Heart left ventricle (tissue), 13 donors: ENCODE measurements around the gene ZC3H7A.

Experiments
- POLR2A ChIP-seq, 2 donors: fragments of 450-650 bp; IDR thresholded peaks; one replicate each; pipeline ENCODE4 v1.6.1; 2017; ENCODE audit warnings: antibody characterized with exemption in 2 of 2, mild to moderate bottlenecking in 2 of 2, moderate library complexity in 2 of 2
- TF ChIP-seq, protein P1 (sequence below), 12 donors: fragments of 200-600 bp; sonication (generic) in 4 of 12; IDR thresholded peaks; one replicate each; pipeline versions ENCODE4 v1.5.0 to v1.8.0; 2018 to 2022; ENCODE audit warnings: antibody characterized with exemption in 12 of 12, mild to moderate bottlenecking in 5 of 12
- donor health status: ischemic (EF 13 %, LVEDD 7.1; RV severe dilation, severe dysfunction).
- donor health status: DM: no; HTN: yes; CAD: no.
- donor health status: DM: no; HTN: no; CAD: no.
- donor health status: ischemic (EF 25% LVEDD 6.9; RV normal size, moderate dysfunction).
- donor health status: ischemic (EF 25% LVEDD 5.7; RV mildly dilated, moderate dysfunction).
- donor health status: ischemic (EF 35%, LVEDD 5.7; RV mildly dilated, moderate dysfunction).
- donor health status: nonischemic (EF 11% LVEDD 7.7; RV severe dilation, severe dysfunction).
- donor health status: DM: yes; HTN: yes; CAD: no.
- donor health status: PGD.
- donor health status: ischemic (EF 29% LVEDD 5.4; RV normal size, mild dysfunction).
- donor health status: nonischemic (EF 23%, LVEDD 6.1; RV moderate dilation, normal function).

DNA sequence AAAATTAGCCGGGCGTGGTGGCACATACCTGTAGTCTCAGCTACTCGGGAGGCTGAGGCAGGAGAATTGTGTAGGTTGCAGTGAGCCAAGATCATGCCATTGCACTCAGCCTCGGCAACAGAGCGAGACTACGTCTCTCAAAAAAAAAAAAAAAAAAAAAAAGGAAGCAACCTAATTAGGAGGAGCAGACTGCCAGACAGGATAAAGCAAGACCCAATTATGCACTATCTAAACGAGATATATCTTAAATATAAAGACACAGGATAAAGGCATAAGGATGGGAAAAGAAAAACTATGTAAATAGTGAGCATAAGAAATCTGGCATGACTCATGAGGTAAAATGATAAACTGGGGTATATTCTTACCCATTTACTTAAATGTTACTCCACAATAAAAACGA, 59.3 kb downstream of the ZC3H7A start:
- TF ChIP-seq, protein P1, sequence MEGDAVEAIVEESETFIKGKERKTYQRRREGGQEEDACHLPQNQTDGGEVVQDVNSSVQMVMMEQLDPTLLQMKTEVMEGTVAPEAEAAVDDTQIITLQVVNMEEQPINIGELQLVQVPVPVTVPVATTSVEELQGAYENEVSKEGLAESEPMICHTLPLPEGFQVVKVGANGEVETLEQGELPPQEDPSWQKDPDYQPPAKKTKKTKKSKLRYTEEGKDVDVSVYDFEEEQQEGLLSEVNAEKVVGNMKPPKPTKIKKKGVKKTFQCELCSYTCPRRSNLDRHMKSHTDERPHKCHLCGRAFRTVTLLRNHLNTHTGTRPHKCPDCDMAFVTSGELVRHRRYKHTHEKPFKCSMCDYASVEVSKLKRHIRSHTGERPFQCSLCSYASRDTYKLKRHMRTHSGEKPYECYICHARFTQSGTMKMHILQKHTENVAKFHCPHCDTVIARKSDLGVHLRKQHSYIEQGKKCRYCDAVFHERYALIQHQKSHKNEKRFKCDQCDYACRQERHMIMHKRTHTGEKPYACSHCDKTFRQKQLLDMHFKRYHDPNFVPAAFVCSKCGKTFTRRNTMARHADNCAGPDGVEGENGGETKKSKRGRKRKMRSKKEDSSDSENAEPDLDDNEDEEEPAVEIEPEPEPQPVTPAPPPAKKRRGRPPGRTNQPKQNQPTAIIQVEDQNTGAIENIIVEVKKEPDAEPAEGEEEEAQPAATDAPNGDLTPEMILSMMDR (IDR thresholded peaks at IDR 0.05) = no peak
- no peak for TF ChIP-seq POLR2A (IDR thresholded peaks at IDR 0.05)
